H1 (cell line): ENCODE results near the gene NR2C2AP. TPM values are rescaled to one million over a fixed set of nuclear protein-coding genes. Genes with fewer than 3 reads are reported as not detected.

Experiments used
- CTCF ChIA-PET: fragments of 300-600 bp; sonication (Branson Sonifier 250); formaldehyde crosslinking; loops from one replicate; lab custom pipeline; 2021; ENCODE audit not compliant: partially characterized antibody; lab: Charles Lee
- POLR2A ChIA-PET: fragments of 300-600 bp; sonication (Branson Sonifier 250); formaldehyde crosslinking; loops from one replicate; lab custom pipeline; 2021; ENCODE audit warnings: inconsistent platforms; ENCODE audit not compliant: partially characterized antibody; lab: Charles Lee
- DNase-seq, 2 experiments: peaks; one replicate each; pipeline versions ENCODE4 v3.0.0 to v3.0.0-alpha.2; 2010 to 2022; ENCODE audit warnings: low spot score in 2 of 2, low read depth in 1 of 2, mixed read lengths in 1 of 2
- FAIRE-seq: peaks from 2 replicates; lab custom pipeline; 2011; peaks lifted over from hg19 to GRCh38; lab: Jason Lieb, UNC
- H2AFZ ChIP-seq: 2 replicates; pipeline ENCODE4 v1.8.1; 2012; ENCODE audit warnings: low read length, inconsistent platforms
- H2AK5ac ChIP-seq: 2 replicates; pipeline ENCODE4 v1.6.1; 2013; ENCODE audit warnings: low read depth, low read length
- H2BK120ac ChIP-seq: replicated peaks from 2 replicates; pipeline ENCODE3; 2013; ENCODE audit warnings: low read depth, low read length, inconsistent platforms
- H2BK12ac ChIP-seq: 2 replicates; pipeline ENCODE4 v1.6.1; 2013; ENCODE audit warnings: low read depth, low read length
- H2BK15ac ChIP-seq: 2 replicates; pipeline ENCODE4 v1.6.1; 2013; ENCODE audit warnings: low read length
- H2BK20ac ChIP-seq: 2 replicates; pipeline ENCODE4 v1.6.1; 2013; ENCODE audit warnings: low read length
- H2BK5ac ChIP-seq: 2 replicates; pipeline ENCODE4 v1.6.1; 2013; ENCODE audit warnings: low read depth, low read length
- H3K14ac ChIP-seq: 2 replicates; pipeline ENCODE4 v1.6.1; 2013; ENCODE audit warnings: inconsistent platforms; ENCODE audit not compliant: insufficient read length
- H3K18ac ChIP-seq: 2 replicates; pipeline ENCODE4 v1.6.1; 2013; ENCODE audit warnings: low read length; ENCODE audit errors: extremely low read depth
- H3K23ac ChIP-seq: 2 replicates; pipeline ENCODE4 v1.6.1; 2013; ENCODE audit warnings: inconsistent platforms; ENCODE audit not compliant: insufficient read length
- H3K23me2 ChIP-seq: 2 replicates; pipeline ENCODE4 v1.6.1; 2013; ENCODE audit warnings: low read depth, low read length
- H3K27ac ChIP-seq: 2 replicates; pipeline ENCODE4 v1.6.1; 2011; ENCODE audit warnings: low read depth, low read length, inconsistent platforms
- H3K27me3 ChIP-seq, 4 experiments: replicated peaks in 1 of 4; 1 replicate in 1 of 4; 2 replicates in 3 of 4; pipeline versions ENCODE4 v1.6.1 to v1.8.1; 2011 to 2013; ENCODE audit warnings: low read length in 3 of 4, mild to moderate bottlenecking in 3 of 4, inconsistent platforms in 2 of 4, mixed read lengths in 2 of 4, moderate library complexity in 1 of 4; ENCODE audit not compliant: control insufficient read depth in 3 of 4, insufficient read depth in 3 of 4; ENCODE audit errors: extremely low read depth in 1 of 4
- H3K36me3 ChIP-seq, 4 experiments: 2 replicates each; pipeline versions ENCODE4 v1.6.1 to v1.8.1; 2011 to 2013; ENCODE audit warnings: mild to moderate bottlenecking in 4 of 4, low read length in 3 of 4, moderate library complexity in 2 of 4, control low read depth in 1 of 4, inconsistent platforms in 1 of 4; ENCODE audit not compliant: insufficient read depth in 4 of 4, control insufficient read depth in 2 of 4
- H3K4ac ChIP-seq: replicated peaks from 2 replicates; pipeline ENCODE3; 2013; ENCODE audit warnings: low read length, low read depth, mixed read lengths, inconsistent platforms; ENCODE audit not compliant: insufficient read length
- H3K4me1 ChIP-seq, 4 experiments: replicated peaks in 1 of 4; 1 replicate in 1 of 4; 2 replicates in 3 of 4; pipeline versions ENCODE4 v1.6.1 to v1.8.1; 2011 to 2013; ENCODE audit warnings: low read length in 3 of 4, inconsistent platforms in 2 of 4, mixed read lengths in 1 of 4; ENCODE audit not compliant: insufficient read depth in 4 of 4, control insufficient read depth in 3 of 4
- H3K4me2 ChIP-seq, 2 experiments: 2 replicates each; pipeline versions ENCODE4 v1.6.1 to v1.8.1; 2011 to 2013; ENCODE audit warnings: low read depth in 2 of 2, low read length in 2 of 2, control low read depth in 1 of 2, inconsistent platforms in 1 of 2, mild to moderate bottlenecking in 1 of 2; ENCODE audit not compliant: insufficient read depth in 1 of 2
- H3K4me3 ChIP-seq, 4 experiments: fragments of 200-600, 300-600 bp in 1 of 4; sonication (generic), shearing (Covaris generic), sonication (Bioruptor Twin) in 1 of 4; 2 replicates each; pipeline versions ENCODE4 v1.5.1 to v1.8.1; 2011 to 2016; ENCODE audit warnings: low read length in 4 of 4, low read depth in 3 of 4, control low read depth in 2 of 4, inconsistent platforms in 2 of 4, mild to moderate bottlenecking in 2 of 4, mixed read lengths in 1 of 4, moderate library complexity in 1 of 4; ENCODE audit not compliant: insufficient read depth in 2 of 4; ENCODE audit errors: extremely low read depth in 1 of 4
- H3K56ac ChIP-seq: replicated peaks from 2 replicates; pipeline ENCODE3; 2013; ENCODE audit warnings: low read depth, mild to moderate bottlenecking, mixed read lengths, low read length, inconsistent platforms; ENCODE audit not compliant: insufficient read length
- H3K79me1 ChIP-seq: 2 replicates; pipeline ENCODE4 v1.6.1; 2013; ENCODE audit warnings: low read depth, low read length, control low read depth
- H3K79me2 ChIP-seq, 2 experiments: 2 replicates each; pipeline versions ENCODE4 v1.6.1 to v1.8.1; 2012 to 2013; ENCODE audit warnings: low read length in 2 of 2, mild to moderate bottlenecking in 2 of 2, inconsistent platforms in 1 of 2; ENCODE audit not compliant: insufficient read depth in 2 of 2, control insufficient read depth in 1 of 2
- H3K9ac ChIP-seq, 4 experiments: replicated peaks in 1 of 4; 1 replicate in 1 of 4; 2 replicates in 3 of 4; pipeline versions ENCODE4 v1.6.1 to v1.8.1; 2011 to 2013; ENCODE audit warnings: low read depth in 3 of 4, low read length in 3 of 4, control low read depth in 2 of 4, mild to moderate bottlenecking in 2 of 4, moderate library complexity in 2 of 4, inconsistent platforms in 1 of 4; ENCODE audit errors: extremely low read depth in 1 of 4
- H3K9me3 ChIP-seq, 2 experiments: 2 replicates each; pipeline versions ENCODE4 v1.6.1 to v1.8.1; 2012 to 2013; ENCODE audit warnings: mild to moderate bottlenecking in 2 of 2, moderate library complexity in 2 of 2, control low read depth in 1 of 2, inconsistent platforms in 1 of 2, low read depth in 1 of 2, low read length in 1 of 2, mixed read lengths in 1 of 2; ENCODE audit not compliant: insufficient read depth in 2 of 2
- H4K20me1 ChIP-seq, 2 experiments: replicated peaks in 1 of 2; 2 replicates each; pipeline versions ENCODE3 to v1.8.1; 2011 to 2013; ENCODE audit warnings: inconsistent platforms in 2 of 2, low read length in 2 of 2, mild to moderate bottlenecking in 1 of 2; ENCODE audit not compliant: insufficient read depth in 2 of 2, control insufficient read depth in 1 of 2
- H4K5ac ChIP-seq: 2 replicates; pipeline ENCODE4 v1.6.1; 2013; ENCODE audit warnings: low read length, low read depth, mixed read lengths, inconsistent platforms; ENCODE audit not compliant: insufficient read length
- H4K8ac ChIP-seq: 2 replicates; pipeline ENCODE4 v1.8.0; 2013; ENCODE audit warnings: mild to moderate bottlenecking, moderate library complexity, low read length, inconsistent platforms; ENCODE audit not compliant: insufficient read depth; ENCODE audit errors: extremely low read depth
- H4K91ac ChIP-seq: replicated peaks from 2 replicates; pipeline ENCODE3; 2013; ENCODE audit warnings: low read length, mixed read lengths, inconsistent platforms; ENCODE audit not compliant: insufficient read length
- ASH2L ChIP-seq: fragments of 200-600, 300-600 bp; sonication (generic); IDR thresholded peaks from one replicate; pipeline ENCODE4 v1.7.1; 2017; ENCODE audit warnings: low read length
- CREB1 ChIP-seq: IDR thresholded peaks from 2 replicates; pipeline ENCODE4 v1.6.1; 2012; ENCODE audit warnings: inconsistent platforms
- EZH2 ChIP-seq: fragments of 200-600 bp; sonication (generic); IDR thresholded peaks from 2 replicates; pipeline ENCODE4 v1.7.1; 2012; ENCODE audit warnings: low read depth, mild to moderate bottlenecking, moderate library complexity, low read length, inconsistent platforms; ENCODE audit not compliant: severe bottlenecking
- PHF8 ChIP-seq: fragments of 200-600 bp; sonication (generic); conservative IDR thresholded peaks from 2 replicates; pipeline ENCODE4 v1.7.1; 2012; ENCODE audit warnings: low read depth, mild to moderate bottlenecking, inconsistent platforms, low read length, moderate library complexity
- SAP30 ChIP-seq: fragments of 300-600 bp; sonication (generic); IDR thresholded peaks from 2 replicates; pipeline ENCODE4 v1.7.1; 2012; ENCODE audit warnings: low read length, moderate library complexity, mild to moderate bottlenecking, inconsistent platforms; ENCODE audit not compliant: insufficient read depth, insufficient replicate concordance
- SIX5 ChIP-seq: IDR thresholded peaks from 2 replicates; pipeline ENCODE4 v1.6.1; 2011; ENCODE audit warnings: mild to moderate bottlenecking, low read depth, low read length
- SP4 ChIP-seq: IDR thresholded peaks from 2 replicates; pipeline ENCODE4 v1.6.1; 2012; ENCODE audit warnings: low read length, inconsistent platforms
- SUZ12 ChIP-seq: fragments of 200-600 bp; sonication (generic); IDR thresholded peaks from 2 replicates; pipeline ENCODE4 v1.6.1; 2012; ENCODE audit warnings: mild to moderate bottlenecking, inconsistent platforms, low read length, moderate library complexity, mixed read lengths
- TAF1 ChIP-seq: IDR thresholded peaks from 2 replicates; pipeline ENCODE4 v1.6.1; 2011; ENCODE audit warnings: mild to moderate bottlenecking, low read depth, low read length
- TEAD4 ChIP-seq: IDR thresholded peaks from 2 replicates; pipeline ENCODE4 v1.6.1; 2012; ENCODE audit warnings: low read depth, low read length, inconsistent platforms, mixed read lengths
- WGBS, 2 experiments: shearing (Covaris generic) in 1 of 2; methylation state at CpG; one replicate each; pipeline versions ENCODE4 v1.1.6 to v1.1.7; 2013 to 2015; ENCODE audit warnings: low lambda C conversion rate in 2 of 2, mixed read lengths in 2 of 2, inconsistent platforms in 1 of 2, low coverage in 1 of 2, missing lambda C conversion rate in 1 of 2; ENCODE audit not compliant: insufficient replicate concordance in 2 of 2, insufficient coverage in 1 of 2, insufficient read length in 1 of 2; ENCODE audit errors: extremely low coverage in 1 of 2, missing lambda C conversion rate in 1 of 2; 5-methylcytosine and 5-hydroxymethylcytosine counted together
- polyA plus RNA-seq, 7 experiments: library from polyadenylated mRNA; depleted of rRNA in 3 of 7; stranded (reverse) in 5 of 7; unstranded in 2 of 7; fragments of >200 nt in 5 of 7; fragments of 200-250 nt in 2 of 7; gene quantifications; 1 replicate in 5 of 7; 2 replicates in 1 of 7; 4 replicates in 1 of 7; pipeline versions ENCODE4 v1.2.1 to v1.2.3, GENCODE V29; 2011 to 2013; ENCODE audit warnings: missing spikeins in 2 of 7, mixed read lengths in 2 of 7
- total RNA-seq: library from RNA; stranded (reverse); fragmentation: NEBNext Ultra II Directional; extraction: Animal tissue kit (Norgen Biotek cat#: 25700); gene quantifications from 2 replicates; pipeline ENCODE4 v1.2.1, GENCODE V29; 2021
- TF ChIP-seq, protein P1 (sequence below): IDR thresholded peaks from 2 replicates; pipeline ENCODE4 v1.6.1; 2011; ENCODE audit warnings: low read length, improper control_type of control experiment

NR2C2AP gene
- total and polyA plus RNA-seq, 2 of the 8 experiments (the other 6 are each of a cell fraction or from before 2014, with no cell fraction given), result 16.4 to 20.5 TPM

DNA sequence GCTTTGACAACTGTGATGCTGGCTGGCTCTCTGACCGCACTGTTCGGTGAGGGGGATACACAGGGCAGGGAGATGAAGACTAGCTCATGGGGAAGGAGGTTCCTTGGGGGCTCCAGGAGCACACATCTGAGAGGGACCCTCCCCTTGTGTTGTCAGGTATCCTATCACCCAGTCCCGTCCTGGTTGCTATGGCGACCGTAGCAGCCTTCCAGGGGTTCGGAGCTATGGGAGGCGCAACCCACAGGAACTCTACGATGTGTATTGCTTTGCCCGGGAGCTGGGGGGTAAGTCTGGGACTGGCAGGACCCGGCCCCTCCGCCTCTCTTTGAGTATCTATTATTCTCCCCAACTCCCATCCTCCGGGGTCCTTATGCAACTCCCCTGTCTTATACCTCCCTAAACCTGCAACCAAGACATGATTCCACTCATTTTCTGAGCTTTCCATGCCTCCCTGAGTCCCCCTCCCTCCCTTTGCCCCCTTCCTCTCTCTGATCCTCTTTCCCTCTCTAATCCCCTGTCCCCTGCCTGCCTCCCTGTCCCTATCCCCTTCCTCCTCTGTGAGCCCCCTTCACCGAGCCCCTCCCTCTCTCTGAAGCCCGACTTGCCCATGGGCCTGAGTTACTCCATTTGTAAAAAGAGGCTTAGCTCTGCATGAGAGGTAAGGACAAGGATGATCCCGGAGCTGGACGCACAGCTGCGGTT lies 21.1 kb upstream of the NR2C2AP start:
- Histone ChIP-seq H3K79me2 (no peaks in the 10 kb centered on the region), H2AK5ac (0 out of 2 replicates have a peak overlapping the region, but pooled peaks have one; percentile 39), H3K36me3 (no peaks in the 10 kb centered on the region), H3K79me1 (no peaks in the 10 kb centered on the region), H3K9me3 (peaks cover 4 to 5% of the 10 kb centered on the region in 2 experiments; a peak in 2 of 4 replicates), H2BK120ac (no peak overlapping the region), H4K5ac (no peak overlapping the region), H3K4ac (no peak overlapping the region), H3K4me3 (peak overlapping the region; percentile 17 to 59 (median 33); a peak in 7 of 8 replicates), H2BK5ac (no peak overlapping the region), H3K56ac (no peak overlapping the region), H3K18ac (no peak overlapping the region), H2BK15ac (no peak overlapping the region), H3K27me3 (peaks cover 2 to 17% (median 11%) of the 10 kb centered on the region in 4 experiments), H3K9ac (no peak overlapping the region), H3K23ac (no peak overlapping the region), H4K91ac (no peak overlapping the region), H2AFZ (no peak overlapping the region), H3K4me2 (peak overlapping the region; percentile 42 to 73), H3K27ac (no peak overlapping the region), H4K20me1 (no peaks in the 10 kb centered on the region), H4K8ac (peak overlapping the region; percentile 3; the same call in 1 of the 2 replicates), H2BK20ac (no peak overlapping the region), H3K23me2 (peaks cover 5% of the 10 kb centered on the region; the same call in 1 of the 2 replicates), H3K4me1 (peaks cover 0 to 7% (median 3%) of the 10 kb centered on the region in 4 experiments; a peak in 4 of 7 replicates), H3K14ac (no peak overlapping the region), H2BK12ac (no peak overlapping the region)
- CTCF ChIA-PET, result interaction anchor here (1.0 to 2.5 kb wide), 13 partner anchors 9 to 266 kb away, joined by 3 to 20 read pairs (median 5); partner anchors contain the start of genes BORCS8 and RFXANK
- FAIRE-seq, result no peak
- DNase-seq, result no peak
- 65% methylated on average over 17 of the region's 17 CpGs; no CpG with 5 or more reads in 1 of the 2 experiments for WGBS, 2 experiments
- TF ChIP-seq PHF8 (no peak), CREB1 (no peak), TEAD4 (no peak), EZH2 (no peak), SIX5 (no peak), SAP30 (no peak), SUZ12 (no peak), ASH2L (no peak), TAF1 (no peak), SP4 (no peak)
- TF ChIP-seq, protein P1, sequence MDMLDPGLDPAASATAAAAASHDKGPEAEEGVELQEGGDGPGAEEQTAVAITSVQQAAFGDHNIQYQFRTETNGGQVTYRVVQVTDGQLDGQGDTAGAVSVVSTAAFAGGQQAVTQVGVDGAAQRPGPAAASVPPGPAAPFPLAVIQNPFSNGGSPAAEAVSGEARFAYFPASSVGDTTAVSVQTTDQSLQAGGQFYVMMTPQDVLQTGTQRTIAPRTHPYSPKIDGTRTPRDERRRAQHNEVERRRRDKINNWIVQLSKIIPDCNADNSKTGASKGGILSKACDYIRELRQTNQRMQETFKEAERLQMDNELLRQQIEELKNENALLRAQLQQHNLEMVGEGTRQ, result no peak
- POLR2A ChIA-PET, result interaction anchor here (1.0 to 2.1 kb wide), 7 partner anchors 9 to 161 kb away, joined by 3 to 10 read pairs (median 4); partner anchors contain the start of genes NCAN, NR2C2AP and SLC25A42
